WTC11 (cell line): ENCODE results near the gene ARHGEF28. TPM values are rescaled to one million over a fixed set of nuclear protein-coding genes. Genes with fewer than 3 reads are reported as not detected.

Source experiments
- ATAC-seq: fragments of 200-7000 bp; cut with Tn5 transposase; 2 replicates; pipeline ENCODE4 v1.10.0; 2021; ENCODE audit warnings: mild to moderate bottlenecking, moderate library complexity
- CTCF ChIA-PET: fragments of 300-600 bp; sonication (Branson Sonifier 250); formaldehyde crosslinking; loops from one replicate; lab custom pipeline; 2021; ENCODE audit warnings: antibody characterized with exemption; lab: Charles Lee
- POLR2A ChIA-PET: fragments of 350-600 bp; sonication (Branson Sonifier 250); formaldehyde crosslinking; loops from one replicate; lab custom pipeline; 2021; ENCODE audit warnings: antibody characterized with exemption; lab: Charles Lee
- DNase-seq: peaks from one replicate; pipeline ENCODE4 v3.0.0; 2021; ENCODE audit warnings: low spot score
- H3K27ac Mint-ChIP-seq: 2 replicates; pipeline ENCODE4 v1.8.0; 2021; ENCODE audit warnings: mixed read lengths
- H3K27me3 Mint-ChIP-seq: 2 replicates; pipeline ENCODE4 v1.8.0; 2021; ENCODE audit warnings: low read depth, mild to moderate bottlenecking, moderate library complexity, mixed read lengths
- H3K36me3 Mint-ChIP-seq: 2 replicates; pipeline ENCODE4 v1.8.0; 2021; ENCODE audit warnings: mixed read lengths
- H3K4me1 Mint-ChIP-seq: 2 replicates; pipeline ENCODE4 v1.8.0; 2022; ENCODE audit warnings: mixed read lengths
- H3K4me3 Mint-ChIP-seq: 2 replicates; pipeline ENCODE4 v1.8.0; 2021; ENCODE audit warnings: mild to moderate bottlenecking, moderate library complexity, mixed read lengths
- H3K9me3 Mint-ChIP-seq: 2 replicates; pipeline ENCODE4 v1.8.0; 2021; ENCODE audit warnings: mixed read lengths
- CREB1 ChIP-seq: sonication (generic); formaldehyde crosslinking; IDR thresholded peaks from 2 replicates; pipeline ENCODE4 v1.8.0; 2023; ENCODE audit warnings: mild to moderate bottlenecking, missing genetic modification reagents
- FOXK1 ChIP-seq: sonication (generic); formaldehyde crosslinking; IDR thresholded peaks from 2 replicates; pipeline ENCODE4 v1.8.0; 2022; ENCODE audit warnings: mild to moderate bottlenecking, moderate library complexity, missing genetic modification reagents
- GABPB1 ChIP-seq: sonication (generic); formaldehyde crosslinking; IDR thresholded peaks from 2 replicates; pipeline ENCODE4 v1.8.1; 2023; ENCODE audit warnings: mild to moderate bottlenecking, missing genetic modification reagents
- GRHL2 ChIP-seq: fragments of 250-450 bp; sonication (Bioruptor Pico); IDR thresholded peaks from 2 replicates; pipeline ENCODE4 v1.8.0; 2022; ENCODE audit warnings: mild to moderate bottlenecking, moderate library complexity; ENCODE audit not compliant: insufficient replicate concordance, severe bottlenecking
- GTF2I ChIP-seq: fragments of 250-450 bp; sonication (Bioruptor Pico); conservative IDR thresholded peaks from 2 replicates; pipeline ENCODE4 v1.4.0; 2021; ENCODE audit warnings: mild to moderate bottlenecking
- HMGA2 ChIP-seq: fragments of 250-450 bp; sonication (Bioruptor Pico); IDR thresholded peaks from 2 replicates; pipeline ENCODE4 v1.4.0; 2021; ENCODE audit warnings: mild to moderate bottlenecking, moderate library complexity
- NFE2L1 ChIP-seq: sonication (generic); formaldehyde crosslinking; IDR thresholded peaks from 2 replicates; pipeline ENCODE4 v1.8.1; 2023; ENCODE audit warnings: missing genetic modification reagents
- NR1H2 ChIP-seq: sonication (generic); formaldehyde crosslinking; IDR thresholded peaks from 2 replicates; pipeline ENCODE4 v1.9.0; 2021; ENCODE audit warnings: mild to moderate bottlenecking, moderate library complexity, missing genetic modification reagents
- NR2C2 ChIP-seq: sonication (generic); formaldehyde crosslinking; IDR thresholded peaks from 2 replicates; pipeline ENCODE4 v1.8.0; 2022; ENCODE audit warnings: mild to moderate bottlenecking, missing genetic modification reagents
- PRRX2 ChIP-seq: fragments of 250-450 bp; sonication (Bioruptor Pico); IDR thresholded peaks from 2 replicates; pipeline ENCODE4 v1.8.0; 2021; ENCODE audit warnings: mild to moderate bottlenecking
- SP1 ChIP-seq: sonication (generic); formaldehyde crosslinking; conservative IDR thresholded peaks from 2 replicates; pipeline ENCODE4 v1.8.1; 2022; ENCODE audit warnings: missing genetic modification reagents
- TEAD4 ChIP-seq: sonication (generic); formaldehyde crosslinking; IDR thresholded peaks from 2 replicates; pipeline ENCODE4 v1.8.0; 2022; ENCODE audit warnings: mild to moderate bottlenecking, missing genetic modification reagents
- ZNF219 ChIP-seq: sonication (generic); formaldehyde crosslinking; IDR thresholded peaks from 2 replicates; pipeline ENCODE4 v1.8.0; 2023; ENCODE audit warnings: missing genetic modification reagents, mild to moderate bottlenecking, borderline replicate concordance
- ZNF396 ChIP-seq: fragments of 250-450 bp; sonication (Bioruptor Pico); IDR thresholded peaks from 2 replicates; pipeline ENCODE4 v1.8.0; 2021; ENCODE audit warnings: mild to moderate bottlenecking, moderate library complexity, borderline replicate concordance
- total RNA-seq: library from RNA; stranded (reverse); gene quantifications from 3 replicates; pipeline ENCODE4 v1.2.3, GENCODE V29; 2021
- TF ChIP-seq, protein P1 (sequence below): sonication (generic); formaldehyde crosslinking; IDR thresholded peaks from 2 replicates; pipeline ENCODE4 v1.8.1; 2023; ENCODE audit warnings: mild to moderate bottlenecking, missing genetic modification reagents
- TF ChIP-seq, protein P2 (sequence below): sonication (generic); formaldehyde crosslinking; IDR thresholded peaks from 2 replicates; pipeline ENCODE4 v1.8.1; 2023; ENCODE audit warnings: mild to moderate bottlenecking, missing genetic modification reagents, moderate library complexity
- TF ChIP-seq, protein P3 (sequence below): sonication (generic); formaldehyde crosslinking; IDR thresholded peaks from 2 replicates; pipeline ENCODE4 v1.8.0; 2022; ENCODE audit warnings: mild to moderate bottlenecking, missing genetic modification reagents
- TF ChIP-seq, protein P4 (sequence below): sonication (generic); formaldehyde crosslinking; conservative IDR thresholded peaks from 2 replicates; pipeline ENCODE4 v1.8.1; 2022; ENCODE audit warnings: mild to moderate bottlenecking, missing genetic modification reagents
- TF ChIP-seq, protein P5 (sequence below): sonication (generic); formaldehyde crosslinking; IDR thresholded peaks from 2 replicates; pipeline ENCODE4 v1.8.0; 2023; ENCODE audit warnings: mild to moderate bottlenecking, missing genetic modification reagents

The ARHGEF28 gene
- total RNA-seq, 1 experiment from 2014 or later: 0.96 TPM

DNA sequence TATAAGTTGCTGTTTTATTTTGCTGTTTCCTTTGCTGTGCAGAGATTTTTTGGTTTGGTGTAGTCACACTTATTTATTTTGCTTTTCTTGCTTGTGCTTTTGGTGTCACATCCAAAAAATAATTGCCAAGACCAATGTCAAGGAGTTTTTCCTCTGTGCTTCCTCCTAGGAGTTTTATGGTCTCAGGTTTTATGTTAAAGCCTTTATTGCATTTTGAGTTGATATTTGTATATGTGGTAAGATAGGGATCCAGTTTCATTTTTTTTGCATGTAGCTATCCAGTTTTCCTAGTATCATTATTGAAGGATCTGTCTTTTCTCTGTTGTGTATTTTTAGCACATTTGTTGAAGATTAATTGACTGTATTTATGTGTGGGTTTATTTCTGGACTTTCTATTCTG, 210.6 kb downstream of the ARHGEF28 start (continued):
- no peak for TF ChIP-seq HMGA2 (CRISPR knock-in tag)
- no peak for TF ChIP-seq GRHL2
- TF ChIP-seq, protein P1, sequence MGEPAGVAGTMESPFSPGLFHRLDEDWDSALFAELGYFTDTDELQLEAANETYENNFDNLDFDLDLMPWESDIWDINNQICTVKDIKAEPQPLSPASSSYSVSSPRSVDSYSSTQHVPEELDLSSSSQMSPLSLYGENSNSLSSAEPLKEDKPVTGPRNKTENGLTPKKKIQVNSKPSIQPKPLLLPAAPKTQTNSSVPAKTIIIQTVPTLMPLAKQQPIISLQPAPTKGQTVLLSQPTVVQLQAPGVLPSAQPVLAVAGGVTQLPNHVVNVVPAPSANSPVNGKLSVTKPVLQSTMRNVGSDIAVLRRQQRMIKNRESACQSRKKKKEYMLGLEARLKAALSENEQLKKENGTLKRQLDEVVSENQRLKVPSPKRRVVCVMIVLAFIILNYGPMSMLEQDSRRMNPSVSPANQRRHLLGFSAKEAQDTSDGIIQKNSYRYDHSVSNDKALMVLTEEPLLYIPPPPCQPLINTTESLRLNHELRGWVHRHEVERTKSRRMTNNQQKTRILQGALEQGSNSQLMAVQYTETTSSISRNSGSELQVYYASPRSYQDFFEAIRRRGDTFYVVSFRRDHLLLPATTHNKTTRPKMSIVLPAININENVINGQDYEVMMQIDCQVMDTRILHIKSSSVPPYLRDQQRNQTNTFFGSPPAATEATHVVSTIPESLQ (CRISPR knock-in tag): no peak
- TF ChIP-seq FOXK1 (CRISPR knock-in tag): no peak
- TF ChIP-seq, protein P2, sequence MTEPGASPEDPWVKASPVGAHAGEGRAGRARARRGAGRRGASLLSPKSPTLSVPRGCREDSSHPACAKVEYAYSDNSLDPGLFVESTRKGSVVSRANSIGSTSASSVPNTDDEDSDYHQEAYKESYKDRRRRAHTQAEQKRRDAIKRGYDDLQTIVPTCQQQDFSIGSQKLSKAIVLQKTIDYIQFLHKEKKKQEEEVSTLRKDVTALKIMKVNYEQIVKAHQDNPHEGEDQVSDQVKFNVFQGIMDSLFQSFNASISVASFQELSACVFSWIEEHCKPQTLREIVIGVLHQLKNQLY (CRISPR knock-in tag): no peak
- TF ChIP-seq GABPB1 (CRISPR knock-in tag): no peak
- TF ChIP-seq ZNF219 (CRISPR knock-in tag): no peak
- TF ChIP-seq NR1H2 (CRISPR knock-in tag): no peak
- no peak for TF ChIP-seq NFE2L1 (CRISPR knock-in tag)
- TF ChIP-seq, protein P3, sequence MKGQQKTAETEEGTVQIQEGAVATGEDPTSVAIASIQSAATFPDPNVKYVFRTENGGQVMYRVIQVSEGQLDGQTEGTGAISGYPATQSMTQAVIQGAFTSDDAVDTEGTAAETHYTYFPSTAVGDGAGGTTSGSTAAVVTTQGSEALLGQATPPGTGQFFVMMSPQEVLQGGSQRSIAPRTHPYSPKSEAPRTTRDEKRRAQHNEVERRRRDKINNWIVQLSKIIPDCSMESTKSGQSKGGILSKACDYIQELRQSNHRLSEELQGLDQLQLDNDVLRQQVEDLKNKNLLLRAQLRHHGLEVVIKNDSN (CRISPR knock-in tag): no peak

DNA sequence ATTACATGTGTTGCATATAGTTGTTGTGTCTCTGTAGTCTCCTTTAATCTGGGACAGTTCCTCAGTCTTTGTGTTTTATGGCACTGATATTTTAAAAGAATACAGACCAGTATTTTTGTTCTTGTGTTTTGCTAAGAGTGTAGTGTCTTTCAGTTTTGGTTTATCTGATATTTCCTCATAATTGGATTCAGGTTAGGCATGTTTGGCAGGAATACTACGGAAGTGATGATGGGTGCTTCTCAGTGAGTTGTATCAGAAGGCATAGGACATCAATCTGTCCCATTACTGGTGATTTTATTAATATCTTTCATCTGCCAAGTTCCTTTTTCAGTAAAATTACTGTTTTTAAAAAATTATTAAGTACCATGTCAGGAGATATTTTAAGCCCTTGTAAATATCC, 212.9 kb downstream of the ARHGEF28 start:
- ChIA-PET POLR2A (interaction anchor here (0.5 kb wide), 1 partner anchor 82 kb away, joined by 3 read pairs; no protein-coding TSS in a partner anchor), CTCF (no interaction called here)
- Mint-ChIP-seq H3K27me3 (no peaks in the 10 kb centered on the region), H3K9me3 (no peaks in the 10 kb centered on the region), H3K36me3 (no peaks in the 10 kb centered on the region), H3K27ac (no peak overlapping the region), H3K4me3 (no peak overlapping the region), H3K4me1 (no peaks in the 10 kb centered on the region)
- DNase-seq (no peak), ATAC-seq (no peak)
- TF ChIP-seq, protein P4, sequence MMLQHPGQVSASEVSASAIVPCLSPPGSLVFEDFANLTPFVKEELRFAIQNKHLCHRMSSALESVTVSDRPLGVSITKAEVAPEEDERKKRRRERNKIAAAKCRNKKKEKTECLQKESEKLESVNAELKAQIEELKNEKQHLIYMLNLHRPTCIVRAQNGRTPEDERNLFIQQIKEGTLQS: no peak
- no peak for TF ChIP-seq SP1 (CRISPR knock-in tag)
- no peak for TF ChIP-seq NFE2L1 (CRISPR knock-in tag)
- TF ChIP-seq NR2C2: no peak
- TF ChIP-seq ZNF396 (CRISPR knock-in tag): no peak
- no peak for TF ChIP-seq PRRX2 (CRISPR knock-in tag)
- TF ChIP-seq GTF2I (CRISPR knock-in tag): no peak
- no peak for TF ChIP-seq CREB1 (CRISPR knock-in tag)
- no peak for TF ChIP-seq TEAD4 (CRISPR knock-in tag)

DNA sequence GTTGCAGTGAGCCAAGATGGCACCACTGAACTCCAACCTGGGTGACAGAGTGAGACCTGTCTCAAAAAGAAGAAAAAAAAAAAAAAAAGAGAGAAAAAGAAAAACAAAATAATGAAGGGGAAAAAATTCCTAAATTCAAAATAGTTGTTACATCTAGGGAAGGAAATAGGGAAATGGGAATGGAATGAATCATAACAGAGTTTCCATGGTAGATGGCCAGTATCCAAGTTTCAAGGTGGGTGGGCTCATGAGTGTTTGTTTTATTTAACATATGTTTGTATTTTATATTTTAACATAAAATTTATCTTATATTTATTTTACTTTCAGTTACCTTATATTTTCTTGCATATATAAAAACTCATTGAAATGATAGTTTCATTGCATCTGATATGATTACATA, 215.6 kb downstream of the ARHGEF28 start:
- H3K27ac Mint-ChIP-seq: no peak overlapping the region
- no peaks in the 10 kb centered on the region for H3K9me3 Mint-ChIP-seq
- H3K4me3 Mint-ChIP-seq: no peak overlapping the region
- CTCF ChIA-PET: no interaction called here
- POLR2A ChIA-PET: no interaction called here
- ATAC-seq (no peak), DNase-seq (no peak)
- H3K4me1 Mint-ChIP-seq: no peaks in the 10 kb centered on the region
- H3K27me3 Mint-ChIP-seq: no peaks in the 10 kb centered on the region
- H3K36me3 Mint-ChIP-seq: no peaks in the 10 kb centered on the region
- TF ChIP-seq, protein P5, sequence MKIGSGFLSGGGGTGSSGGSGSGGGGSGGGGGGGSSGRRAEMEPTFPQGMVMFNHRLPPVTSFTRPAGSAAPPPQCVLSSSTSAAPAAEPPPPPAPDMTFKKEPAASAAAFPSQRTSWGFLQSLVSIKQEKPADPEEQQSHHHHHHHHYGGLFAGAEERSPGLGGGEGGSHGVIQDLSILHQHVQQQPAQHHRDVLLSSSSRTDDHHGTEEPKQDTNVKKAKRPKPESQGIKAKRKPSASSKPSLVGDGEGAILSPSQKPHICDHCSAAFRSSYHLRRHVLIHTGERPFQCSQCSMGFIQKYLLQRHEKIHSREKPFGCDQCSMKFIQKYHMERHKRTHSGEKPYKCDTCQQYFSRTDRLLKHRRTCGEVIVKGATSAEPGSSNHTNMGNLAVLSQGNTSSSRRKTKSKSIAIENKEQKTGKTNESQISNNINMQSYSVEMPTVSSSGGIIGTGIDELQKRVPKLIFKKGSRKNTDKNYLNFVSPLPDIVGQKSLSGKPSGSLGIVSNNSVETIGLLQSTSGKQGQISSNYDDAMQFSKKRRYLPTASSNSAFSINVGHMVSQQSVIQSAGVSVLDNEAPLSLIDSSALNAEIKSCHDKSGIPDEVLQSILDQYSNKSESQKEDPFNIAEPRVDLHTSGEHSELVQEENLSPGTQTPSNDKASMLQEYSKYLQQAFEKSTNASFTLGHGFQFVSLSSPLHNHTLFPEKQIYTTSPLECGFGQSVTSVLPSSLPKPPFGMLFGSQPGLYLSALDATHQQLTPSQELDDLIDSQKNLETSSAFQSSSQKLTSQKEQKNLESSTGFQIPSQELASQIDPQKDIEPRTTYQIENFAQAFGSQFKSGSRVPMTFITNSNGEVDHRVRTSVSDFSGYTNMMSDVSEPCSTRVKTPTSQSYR (CRISPR knock-in tag): no peak
